GM19193 (cell line): ENCODE results near the gene ARVCF.

Experiments
- POLR2A ChIP-seq: IDR thresholded peaks from 4 replicates; pipeline ENCODE4 v1.6.1; 2011; ENCODE audit not compliant: insufficient read depth, insufficient read length; ENCODE audit errors: extremely low read depth

ARVCF gene

DNA sequence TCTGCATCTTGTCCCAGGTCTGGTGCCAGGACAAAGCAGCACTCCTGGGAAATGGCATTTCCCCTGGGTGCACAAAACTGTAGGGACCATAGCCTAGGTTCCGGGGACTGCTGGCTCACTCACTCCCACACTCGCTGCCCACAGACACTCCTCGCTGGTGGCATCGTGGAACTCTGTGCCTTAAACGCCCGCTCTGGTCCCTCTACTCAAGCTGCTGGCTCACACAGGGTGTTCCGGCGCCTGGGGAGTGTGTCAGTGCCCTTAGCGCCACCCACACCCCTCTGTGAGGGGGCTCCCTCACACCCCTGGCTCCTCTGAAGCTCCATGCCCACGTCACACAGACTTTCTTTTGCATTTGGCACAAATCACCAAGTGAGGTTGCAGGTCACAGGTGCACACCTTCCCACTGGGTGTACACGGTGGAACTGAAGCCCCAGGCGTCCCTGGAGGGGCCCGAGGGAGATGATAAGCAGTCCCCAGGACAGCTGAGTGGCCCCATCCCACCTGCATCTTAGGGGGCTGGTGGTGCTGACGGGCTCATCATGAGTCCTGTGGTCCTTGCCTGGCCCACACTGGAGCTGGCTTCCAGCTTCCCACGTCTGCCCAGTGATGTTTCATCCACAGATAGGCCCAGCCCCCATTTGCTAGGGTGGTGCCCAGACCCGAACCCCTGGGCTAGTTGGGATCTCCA, 40.2 kb upstream of the ARVCF start:
- TF ChIP-seq POLR2A, result no peak

DNA sequence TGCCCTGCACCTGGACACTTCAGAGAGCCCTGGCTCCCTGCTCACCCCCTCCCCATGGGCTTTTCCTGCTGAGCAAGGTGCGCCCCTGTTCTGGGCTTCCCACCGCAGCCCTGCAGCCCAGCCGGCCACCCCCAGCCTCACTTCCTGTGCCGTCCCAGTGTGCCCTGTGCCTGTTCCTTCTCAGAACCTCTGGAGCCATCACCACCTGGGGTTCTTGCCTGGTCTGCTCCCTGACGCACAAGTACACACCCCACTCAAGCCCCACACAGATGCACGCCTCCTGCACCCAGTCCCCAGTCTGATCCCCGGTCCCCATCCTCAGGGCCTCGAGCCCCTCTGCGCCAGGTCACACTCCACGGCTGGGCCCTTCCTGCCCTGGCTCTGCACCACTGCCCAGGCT, 39.5 kb upstream of the ARVCF start:
- TF ChIP-seq POLR2A, result no peak

DNA sequence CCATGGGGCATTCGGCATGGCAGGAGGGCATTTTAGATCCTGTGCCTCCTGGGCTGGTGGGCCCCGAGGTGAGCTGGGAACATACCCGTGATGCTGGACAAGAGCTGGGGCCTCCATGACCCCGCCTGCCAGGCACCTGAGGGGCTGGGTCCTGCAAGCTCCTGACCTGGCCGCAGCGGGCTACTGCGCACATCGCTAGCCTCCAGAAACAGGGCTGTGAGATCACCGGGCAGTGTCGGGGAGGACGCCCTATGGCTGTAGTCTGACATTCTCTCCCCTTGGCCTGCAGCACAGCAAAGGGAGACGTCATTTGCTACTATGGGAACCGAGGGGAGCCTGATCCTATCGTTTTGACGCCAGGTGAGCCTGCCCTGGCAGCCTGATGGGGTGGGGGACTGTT, 39.0 kb upstream of the ARVCF start:
- no peak for TF ChIP-seq POLR2A

DNA sequence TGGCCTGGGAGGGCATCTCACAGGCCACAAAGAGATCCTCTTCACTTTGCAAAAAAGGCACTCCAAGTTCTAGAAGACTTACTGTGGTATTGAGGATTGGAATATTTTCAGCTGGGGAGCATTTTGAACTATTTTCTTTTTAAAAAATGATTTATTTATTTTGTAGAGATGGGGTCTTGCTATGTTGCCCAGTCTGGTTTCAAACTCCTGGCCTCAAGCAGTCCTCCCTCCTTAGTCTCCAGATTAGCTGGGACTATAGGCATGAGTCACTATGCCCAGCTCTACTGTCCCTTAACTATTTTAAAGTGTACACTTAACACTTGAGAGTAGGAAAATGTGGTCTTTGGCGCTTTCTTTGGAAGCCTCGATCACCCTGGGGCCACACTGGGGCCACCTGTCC, 38.5 kb upstream of the ARVCF start:
- no peak for TF ChIP-seq POLR2A

DNA sequence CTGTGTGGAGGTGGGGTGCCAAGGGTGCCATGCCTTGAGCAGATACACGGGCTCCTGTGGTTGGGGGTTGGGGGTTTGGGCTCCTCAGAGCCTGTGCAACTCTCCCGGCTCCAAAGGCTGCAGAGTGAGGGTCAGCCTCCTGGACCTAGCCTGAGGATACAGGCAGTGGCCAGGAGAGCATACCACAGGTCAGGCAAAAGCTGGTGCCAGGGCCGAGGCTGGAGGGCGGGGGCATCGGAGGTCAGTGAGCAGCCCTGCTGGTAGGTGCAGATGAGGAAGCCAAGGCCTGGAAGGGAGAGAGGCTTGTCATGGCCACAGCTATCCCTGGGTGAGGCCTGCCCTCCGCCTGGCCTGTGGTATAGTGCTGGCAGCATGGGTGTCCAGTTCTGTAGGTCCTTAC, 37.9 kb upstream of the ARVCF start:
- no peak for TF ChIP-seq POLR2A

DNA sequence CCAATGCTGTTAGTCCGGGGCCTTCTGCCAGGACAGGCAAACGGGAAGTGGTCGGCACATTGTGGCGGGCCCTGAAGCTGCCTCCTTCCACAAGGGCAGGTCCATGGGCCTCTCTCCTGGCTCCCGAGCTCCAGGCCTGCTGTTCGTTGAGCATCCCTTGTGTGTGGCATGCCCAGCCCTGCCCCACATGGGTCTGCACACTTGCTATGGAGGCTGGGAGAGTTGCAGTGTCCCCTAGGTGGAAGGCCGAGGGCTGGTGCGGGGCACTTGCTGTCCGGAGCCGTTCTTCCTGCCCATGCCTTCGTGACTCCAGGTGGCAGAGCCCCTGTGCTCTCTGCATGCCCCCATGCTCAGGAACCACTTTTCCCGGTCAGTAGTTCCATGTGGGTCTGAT, 37.4 kb upstream of the ARVCF start:
- TF ChIP-seq POLR2A, result no peak

DNA sequence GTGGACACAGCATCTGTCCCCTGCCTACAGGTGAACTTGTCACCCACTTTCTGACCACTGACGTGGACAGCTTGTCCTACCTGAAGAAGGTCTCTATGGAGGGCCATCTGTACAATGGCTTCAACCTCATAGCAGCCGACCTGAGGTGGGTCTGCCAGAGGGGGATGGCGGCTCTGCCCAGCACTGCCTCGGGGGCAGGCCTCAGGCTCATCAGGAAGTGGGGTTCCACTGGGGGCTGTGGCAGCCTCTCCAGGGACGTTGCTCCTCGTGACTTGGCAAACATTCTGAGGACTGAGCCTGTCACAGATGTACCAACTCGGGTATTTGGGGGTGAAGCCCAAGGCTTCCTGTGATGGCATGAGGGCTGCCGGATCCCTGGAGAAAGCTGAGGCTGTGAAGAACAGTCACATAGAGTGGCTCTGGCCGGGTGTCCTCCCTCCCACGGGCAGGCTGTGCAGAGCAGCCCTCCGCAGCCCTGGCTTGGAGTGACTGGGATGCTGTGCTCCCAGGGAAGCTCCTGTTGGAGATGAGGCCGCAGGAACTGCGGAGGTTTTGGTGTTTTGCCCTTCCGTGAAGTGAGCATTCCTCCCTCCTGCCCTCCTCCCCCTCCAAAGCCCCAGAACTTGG, 36.9 kb upstream of the ARVCF start:
- TF ChIP-seq POLR2A, result no peak

DNA sequence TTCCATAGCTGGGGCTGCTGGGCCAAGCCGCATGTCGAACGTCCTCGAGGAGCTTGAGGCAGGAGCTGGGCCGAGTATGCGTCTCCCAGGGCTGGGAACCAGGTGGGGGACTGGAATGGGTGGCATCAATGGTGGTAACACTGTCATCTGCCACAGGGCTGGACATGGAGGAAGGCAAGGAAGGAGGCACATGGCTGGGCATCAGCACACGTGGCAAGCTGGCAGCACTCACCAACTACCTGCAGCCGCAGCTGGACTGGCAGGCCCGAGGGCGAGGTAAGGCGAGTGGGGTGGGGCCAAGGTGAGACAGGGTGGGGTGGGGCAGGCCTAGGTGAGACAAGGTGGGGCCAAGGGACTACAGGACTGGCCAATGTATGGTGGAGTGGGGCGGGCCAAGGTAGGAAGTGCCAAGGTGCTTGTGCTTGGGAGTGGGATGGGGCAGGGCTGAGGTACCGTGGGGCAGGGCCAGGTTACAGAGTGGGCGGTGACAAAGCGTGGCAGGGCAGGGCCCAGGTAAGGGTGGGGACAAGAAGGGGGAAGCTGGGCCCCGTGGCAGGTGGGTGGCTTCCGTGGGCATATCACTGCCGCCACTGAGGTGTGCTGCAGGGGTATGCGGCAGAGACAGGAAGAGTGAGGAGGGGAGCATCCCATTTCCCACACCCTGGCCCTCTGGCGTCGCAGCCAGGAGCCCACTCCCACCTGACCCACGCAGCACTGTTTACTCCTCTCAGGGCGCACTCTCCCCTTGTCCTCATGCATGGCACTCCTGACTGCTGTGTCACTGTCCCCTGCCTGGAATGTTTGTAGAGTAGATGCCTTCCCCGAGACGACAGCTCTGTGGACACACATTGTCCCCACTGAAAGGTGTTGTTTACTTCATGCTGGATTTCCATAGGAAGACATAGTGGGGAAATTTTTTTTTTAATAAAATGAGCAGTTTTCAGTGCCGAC, 36.0 kb upstream of the ARVCF start:
- TF ChIP-seq POLR2A, result no peak

DNA sequence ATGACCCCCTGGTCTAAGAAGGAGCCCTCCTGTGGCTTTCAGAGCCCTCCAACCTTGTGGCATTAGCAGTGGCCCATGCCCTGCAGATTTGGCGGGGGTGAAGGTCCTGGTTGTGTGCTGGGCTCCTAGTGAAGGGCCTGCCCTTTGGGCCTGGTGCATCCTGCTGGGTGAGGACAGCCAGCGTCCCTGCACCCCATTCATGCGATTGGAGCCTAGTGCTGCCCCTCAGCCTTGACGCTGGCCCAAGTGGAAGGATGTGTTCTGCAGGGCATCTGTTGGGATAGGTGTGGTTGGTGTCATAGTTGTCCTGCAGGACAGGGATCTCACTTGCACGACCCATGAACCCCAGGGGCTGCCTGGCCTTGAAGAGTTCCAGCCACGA, 35.3 kb upstream of the ARVCF start:
- no peak for TF ChIP-seq POLR2A

DNA sequence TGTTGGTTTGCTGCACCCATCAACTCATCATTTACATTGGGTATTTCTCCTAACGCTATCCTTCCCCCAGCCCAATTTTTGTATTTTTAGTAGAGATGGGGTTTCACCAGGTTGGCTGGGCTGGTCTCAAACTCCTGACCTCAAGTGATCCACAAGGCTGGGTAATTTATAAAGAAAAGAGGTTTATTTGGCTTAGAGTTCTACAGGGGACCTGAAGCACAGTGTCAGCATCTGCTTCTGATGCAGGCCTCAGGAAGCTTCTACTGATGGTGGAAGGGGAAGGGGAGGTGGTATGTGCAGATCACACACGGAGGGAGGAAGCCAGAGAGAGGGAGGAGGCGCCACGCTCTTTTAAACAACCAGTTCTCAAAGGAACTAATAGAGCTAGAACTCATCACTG, 30.1 kb upstream of the ARVCF start:
- no peak for TF ChIP-seq POLR2A

DNA sequence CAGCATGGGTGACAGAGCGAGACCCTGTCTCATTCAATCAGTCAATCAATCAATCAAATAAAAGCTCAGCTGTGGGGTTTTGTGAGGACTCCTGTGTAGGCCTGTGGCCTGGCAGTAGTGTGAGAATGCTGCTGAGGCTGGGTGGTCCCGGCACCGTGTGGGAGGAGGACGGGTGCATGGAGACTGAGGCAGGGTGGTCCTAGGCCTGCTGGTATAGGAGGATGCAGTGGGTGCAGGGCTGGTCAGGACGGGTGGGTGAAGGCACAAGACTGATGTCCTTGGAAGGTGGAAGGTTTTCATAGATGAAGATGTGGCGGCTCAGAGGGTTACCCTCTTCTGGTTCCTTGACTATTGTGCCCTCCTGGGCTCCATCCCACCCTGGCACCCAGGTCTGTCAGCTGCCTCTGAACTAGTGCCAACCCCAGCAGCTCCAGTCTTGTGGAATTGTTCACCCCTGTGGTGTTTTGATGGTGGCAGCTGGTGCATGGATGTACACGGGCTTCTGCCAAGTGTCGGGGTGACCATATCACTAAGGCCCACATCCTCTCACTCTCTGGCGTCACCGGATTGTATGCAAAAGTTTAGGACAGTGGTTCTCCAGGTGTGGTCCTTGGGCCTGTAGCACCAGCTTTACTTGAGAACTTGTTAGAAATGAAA, 28.0 kb upstream of the ARVCF start:
- no peak for TF ChIP-seq POLR2A

DNA sequence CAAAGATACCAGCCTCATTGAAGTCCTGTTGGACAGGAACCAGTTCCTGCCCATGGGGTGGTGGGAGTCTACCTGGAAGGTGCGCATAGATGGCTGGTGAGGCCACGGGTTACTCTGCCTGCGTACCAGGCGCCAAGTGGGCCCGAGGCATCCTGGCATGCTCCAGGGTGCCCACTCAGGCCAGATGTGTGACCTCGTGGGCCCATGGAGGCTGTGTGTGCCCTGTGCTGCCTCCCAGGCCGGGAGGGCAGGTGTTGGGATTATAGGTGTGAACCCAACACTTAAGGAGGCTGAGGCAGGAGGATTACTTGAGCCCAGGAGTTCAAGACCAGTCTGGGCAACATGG, 27.3 kb upstream of the ARVCF start:
- no peak for TF ChIP-seq POLR2A

DNA sequence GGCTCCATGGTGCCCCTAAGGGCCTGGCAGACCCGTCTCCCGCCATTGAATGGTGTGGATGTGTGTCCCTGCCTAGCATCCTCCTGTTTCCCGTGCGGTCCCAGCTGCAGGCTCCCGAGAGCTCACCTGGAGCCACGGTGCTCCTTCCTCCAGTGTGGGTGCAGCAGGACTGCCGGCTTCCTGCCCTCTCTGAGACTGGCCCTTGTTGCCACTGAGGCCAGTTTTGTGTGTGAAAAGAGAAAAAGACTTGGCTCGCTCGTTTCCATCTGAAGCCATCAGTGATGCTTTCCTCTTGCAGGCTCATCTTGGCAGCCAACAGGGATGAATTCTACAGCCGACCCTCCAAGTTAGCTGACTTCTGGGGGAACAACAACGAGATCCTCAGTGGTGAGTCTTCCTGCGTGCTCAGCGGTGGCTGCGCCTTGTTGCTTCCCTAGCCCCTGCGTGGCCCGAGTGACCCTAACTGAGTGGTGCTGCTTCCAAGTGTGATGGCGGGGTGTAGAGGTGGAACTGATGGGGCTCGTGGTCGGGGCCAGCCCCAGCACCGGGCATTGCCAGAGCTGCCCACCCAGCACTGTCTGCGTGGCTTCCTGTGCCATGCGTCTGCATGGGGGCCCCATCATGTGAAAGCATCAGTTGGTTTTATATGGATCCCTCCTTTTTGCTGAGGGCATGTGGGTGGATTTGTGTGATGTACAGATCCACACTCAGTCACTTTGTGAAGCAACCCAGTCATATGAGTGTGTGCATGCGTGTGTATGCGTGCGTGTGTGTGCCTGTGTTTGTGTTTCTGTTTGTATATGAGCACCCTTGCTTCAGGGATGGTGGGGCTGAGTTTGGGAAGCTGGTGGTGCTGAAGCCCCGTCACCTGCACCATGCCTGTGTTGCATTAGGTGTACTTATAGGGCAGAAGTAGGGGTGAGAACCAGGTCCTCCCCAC, 26.7 kb upstream of the ARVCF start:
- no peak for TF ChIP-seq POLR2A

DNA sequence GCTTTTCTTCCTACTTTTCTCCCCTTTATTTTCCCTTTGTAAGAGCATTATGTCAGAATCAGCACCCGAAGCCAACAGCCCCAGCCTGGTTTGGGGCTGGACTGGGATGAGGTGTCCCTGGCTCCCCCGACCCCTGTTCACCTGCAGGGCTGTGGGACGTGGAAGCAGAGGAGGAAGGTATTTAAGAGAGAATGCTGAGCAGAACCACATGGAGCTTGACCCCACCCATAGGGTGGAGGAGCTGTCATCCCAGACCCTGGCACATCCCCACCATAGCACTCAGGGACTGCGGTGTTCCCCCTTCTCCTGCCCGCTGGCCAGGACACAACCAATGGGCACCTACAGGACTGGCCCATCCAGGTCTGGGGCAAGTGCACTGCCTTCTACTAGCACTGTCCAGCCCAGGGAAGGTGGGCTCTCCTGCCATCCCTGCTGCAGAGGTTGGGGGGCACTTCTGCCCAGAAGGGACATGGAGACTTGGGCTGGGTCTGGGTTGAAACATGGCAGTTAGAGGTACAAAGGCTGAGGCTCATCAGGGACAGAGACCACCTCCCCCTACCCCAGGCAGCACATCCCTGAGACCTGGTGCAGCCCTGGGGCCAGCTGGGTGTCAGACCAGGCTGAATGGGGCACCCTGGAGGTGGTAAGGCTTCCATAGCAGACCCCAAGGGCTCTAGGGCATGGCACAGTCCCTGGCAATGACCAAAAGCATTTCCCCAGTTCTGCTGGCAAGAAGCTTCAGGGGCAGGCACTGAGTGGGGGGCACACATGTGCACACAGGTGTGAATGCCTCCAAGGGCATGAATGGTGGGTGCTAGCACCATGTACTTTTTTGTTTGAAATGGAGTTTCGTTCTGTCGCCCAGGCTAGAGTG, 23.9 kb upstream of the ARVCF start:
- no peak for TF ChIP-seq POLR2A

DNA sequence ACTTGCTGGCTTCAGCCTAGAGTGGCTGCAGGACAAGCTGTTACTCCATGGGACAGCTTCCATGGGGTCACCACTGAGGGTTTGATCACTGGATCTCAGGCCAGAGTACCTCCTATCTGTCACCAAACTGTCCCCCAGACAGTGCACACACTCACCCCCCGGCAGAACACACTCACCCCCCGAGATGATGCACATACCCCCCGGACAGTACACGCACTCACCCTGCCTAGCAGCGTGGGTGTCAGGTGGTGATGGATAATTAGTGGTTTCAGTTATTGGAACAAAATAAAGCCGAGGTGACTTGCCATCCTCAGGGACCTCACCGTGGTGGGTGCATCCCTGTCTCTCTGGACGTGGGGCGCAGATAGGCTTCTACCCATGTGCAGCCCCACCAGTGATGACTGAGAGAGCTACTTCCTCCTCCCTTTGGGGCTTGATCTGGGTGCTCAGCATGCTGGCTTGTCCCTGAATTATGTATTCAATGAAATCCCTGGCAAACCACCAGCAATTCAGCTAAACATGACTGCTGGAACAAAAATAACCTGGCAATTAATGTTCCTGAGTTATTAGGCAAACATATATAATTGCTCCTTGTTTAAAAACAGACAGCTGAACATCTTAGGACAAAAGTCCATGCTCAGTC, 23.2 kb upstream of the ARVCF start:
- no peak for TF ChIP-seq POLR2A
